Ishikawa (cell line): ENCODE results near the gene PREX1.

Source experiments
- CEBPB ChIP-seq: IDR thresholded peaks from 2 replicates; pipeline ENCODE4 v1.6.1; 2012
- CREB1 ChIP-seq: IDR thresholded peaks from 2 replicates; pipeline ENCODE4 v1.6.1; 2012; ENCODE audit warnings: low read depth
- EGR1 ChIP-seq: IDR thresholded peaks from 2 replicates; pipeline ENCODE4 v1.6.1; 2012
- EP300 ChIP-seq: IDR thresholded peaks from 2 replicates; pipeline ENCODE4 v1.6.1; 2012; ENCODE audit warnings: borderline replicate concordance
- FOXM1 ChIP-seq: IDR thresholded peaks from 2 replicates; pipeline ENCODE4 v1.6.1; 2012; ENCODE audit warnings: low read depth, borderline replicate concordance
- MAX ChIP-seq: IDR thresholded peaks from 2 replicates; pipeline ENCODE4 v1.6.1; 2012
- NFIC ChIP-seq: IDR thresholded peaks from 2 replicates; pipeline ENCODE4 v1.6.1; 2012
- RAD21 ChIP-seq: IDR thresholded peaks from 2 replicates; pipeline ENCODE4 v1.6.1; 2012; ENCODE audit warnings: low read depth
- REST ChIP-seq: IDR thresholded peaks from 2 replicates; pipeline ENCODE4 v1.6.1; 2012; ENCODE audit warnings: low read depth, mild to moderate bottlenecking
- TAF1 ChIP-seq: IDR thresholded peaks from 2 replicates; pipeline ENCODE4 v1.6.1; 2012; ENCODE audit warnings: low read depth, mild to moderate bottlenecking
- TCF12 ChIP-seq: IDR thresholded peaks from 2 replicates; pipeline ENCODE4 v1.6.1; 2012; ENCODE audit warnings: low read depth
- TEAD4 ChIP-seq: IDR thresholded peaks from 2 replicates; pipeline ENCODE4 v1.6.1; 2012
- USF1 ChIP-seq: IDR thresholded peaks from 2 replicates; pipeline ENCODE4 v1.6.1; 2012
- YY1 ChIP-seq: IDR thresholded peaks from 2 replicates; pipeline ENCODE4 v1.6.1; 2012; ENCODE audit warnings: low read depth
- ZBTB7A ChIP-seq: IDR thresholded peaks from 2 replicates; pipeline ENCODE4 v1.6.1; 2012; ENCODE audit warnings: low read depth

PREX1 gene

GRCh38 chr20:48779435-48779834 is 48.4 kb downstream of the PREX1 start:
- no peak for TF ChIP-seq CREB1
- no peak for TF ChIP-seq MAX
- no peak for TF ChIP-seq EGR1
- no peak for TF ChIP-seq TCF12
- no peak for TF ChIP-seq RAD21
- no peak for TF ChIP-seq NFIC
- TF ChIP-seq CEBPB, result no peak
- TF ChIP-seq YY1, result no peak
- no peak for TF ChIP-seq ZBTB7A
- no peak for TF ChIP-seq FOXM1
- no peak for TF ChIP-seq REST
- no peak for TF ChIP-seq USF1
- no peak for TF ChIP-seq TAF1
- no peak for TF ChIP-seq TEAD4
- TF ChIP-seq EP300, result no peak

- TF ChIP-seq FOXM1 (no peak), MAX (no peak), ZBTB7A (no peak), EP300 (no peak), CEBPB (no peak), USF1 (no peak), NFIC (no peak), RAD21 (no peak), REST (no peak), EGR1 (no peak), TCF12 (no peak)
Measured at GRCh38 chr20:48777821-48778220, 50.0 kb downstream of the PREX1 start.

- TF ChIP-seq USF1, result no peak
- no peak for TF ChIP-seq EGR1
- no peak for TF ChIP-seq CEBPB
- no peak for TF ChIP-seq TAF1
- no peak for TF ChIP-seq RAD21
- TF ChIP-seq YY1, result no peak
- TF ChIP-seq MAX, result no peak
- no peak for TF ChIP-seq TEAD4
- TF ChIP-seq REST, result no peak
- TF ChIP-seq CREB1, result no peak
- TF ChIP-seq EP300, result no peak
- TF ChIP-seq ZBTB7A, result no peak
- TF ChIP-seq NFIC, result no peak
- TF ChIP-seq FOXM1, result no peak
- no peak for TF ChIP-seq TCF12
Measured at GRCh38 chr20:48777005-48777404, 50.8 kb downstream of the PREX1 start.

- TF ChIP-seq USF1 (no peak), ZBTB7A (no peak), MAX (no peak), YY1 (no peak), RAD21 (no peak), FOXM1 (no peak), REST (no peak), CEBPB (no peak), EGR1 (no peak), TAF1 (no peak), NFIC (no peak), EP300 (no peak), CREB1 (no peak), TEAD4 (no peak), TCF12 (no peak)
Measured at GRCh38 chr20:48776306-48776705, 51.5 kb downstream of the PREX1 start.
